HG03108 (cell line): Measurements from ENCODE around the gene OR5K2.

Experiments used
- ATAC-seq: cut with Tn5 transposase; IDR thresholded peaks from one replicate; pipeline ENCODE4 v1.9.1; 2021; ENCODE audit warnings: moderate library complexity; ENCODE audit not compliant: unreplicated experiment

Gene OR5K2

GRCh38 chr3:98522544-98523281 lies 25.2 kb downstream of the OR5K2 start, which contains the start of gene CLDND1:
Gene CLDND1, minus strand, starts transcription at chr3:98522902. Its CDS starts 1,478 bp downstream, at chr3:98521424.
- ATAC-seq = peak; percentile 79

- no peak for ATAC-seq
Observed at GRCh38 chr3:98525494-98525893, 28.0 kb downstream of the OR5K2 start.

GRCh38 chr3:98528474-98529346 lies 31.2 kb downstream of the OR5K2 start:
- no peak for ATAC-seq

DNA sequence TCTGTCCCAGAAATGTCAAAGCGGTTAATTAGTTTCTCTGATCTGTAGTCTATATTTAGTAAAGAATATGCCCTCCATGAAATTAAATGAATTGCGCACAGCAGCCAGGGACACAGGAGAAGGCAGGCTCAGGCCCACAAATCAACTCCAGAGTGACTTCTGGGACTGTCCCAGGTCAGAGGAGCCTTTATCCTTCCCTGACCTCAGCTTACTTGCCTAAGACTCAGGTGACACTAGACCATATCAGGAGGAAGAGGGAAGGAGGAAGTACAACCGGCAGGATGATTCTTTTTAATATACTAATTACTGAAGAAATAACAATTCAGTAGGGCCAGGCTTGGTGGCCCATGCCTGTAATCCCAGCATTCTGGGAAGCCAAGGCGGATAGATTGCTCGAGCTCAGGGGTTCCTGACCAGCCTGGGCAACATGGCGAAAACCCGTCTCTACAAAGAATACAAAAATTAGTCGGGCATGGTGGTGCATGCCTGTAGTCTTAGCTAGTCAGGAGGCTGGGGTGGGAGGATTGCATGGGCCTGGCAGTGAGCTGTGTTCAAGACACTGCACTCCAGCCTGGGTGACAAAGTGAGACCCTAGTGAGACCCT lies 32.5 kb downstream of the OR5K2 start:
- no peak for ATAC-seq

DNA sequence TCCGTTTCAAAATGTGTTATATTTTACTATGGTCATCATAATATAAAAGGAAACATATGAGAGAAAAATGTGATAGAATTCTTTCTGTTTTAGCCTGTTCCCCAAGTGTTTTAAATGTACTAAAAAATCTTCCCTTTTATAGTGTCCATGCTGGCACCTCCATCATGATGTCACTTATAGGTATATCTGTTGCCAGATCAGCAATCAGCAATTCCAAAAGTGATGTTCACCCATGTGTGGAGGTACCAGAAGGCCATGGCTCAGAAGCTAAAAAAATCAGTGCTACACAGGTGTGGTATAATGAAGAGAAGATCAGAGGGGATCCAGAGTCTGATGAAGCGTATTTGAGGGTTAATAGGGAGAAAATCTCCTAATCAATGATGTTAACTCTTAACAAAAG lies 33.2 kb downstream of the OR5K2 start:
- no peak for ATAC-seq

- peak; percentile 29 for ATAC-seq
Observed at GRCh38 chr3:98531622-98532274, 34.3 kb downstream of the OR5K2 start, which contains the start of gene GPR15. Gene GPR15, plus strand, starts transcription at chr3:98531978. Its CDS starts 56 bp downstream, at chr3:98532034.

DNA sequence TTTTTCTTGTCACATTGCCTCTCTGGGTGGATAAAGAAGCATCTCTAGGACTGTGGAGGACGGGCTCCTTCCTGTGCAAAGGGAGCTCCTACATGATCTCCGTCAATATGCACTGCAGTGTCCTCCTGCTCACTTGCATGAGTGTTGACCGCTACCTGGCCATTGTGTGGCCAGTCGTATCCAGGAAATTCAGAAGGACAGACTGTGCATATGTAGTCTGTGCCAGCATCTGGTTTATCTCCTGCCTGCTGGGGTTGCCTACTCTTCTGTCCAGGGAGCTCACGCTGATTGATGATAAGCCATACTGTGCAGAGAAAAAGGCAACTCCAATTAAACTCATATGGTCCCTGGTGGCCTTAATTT lies 34.8 kb downstream of the OR5K2 start:
- no peak for ATAC-seq

DNA sequence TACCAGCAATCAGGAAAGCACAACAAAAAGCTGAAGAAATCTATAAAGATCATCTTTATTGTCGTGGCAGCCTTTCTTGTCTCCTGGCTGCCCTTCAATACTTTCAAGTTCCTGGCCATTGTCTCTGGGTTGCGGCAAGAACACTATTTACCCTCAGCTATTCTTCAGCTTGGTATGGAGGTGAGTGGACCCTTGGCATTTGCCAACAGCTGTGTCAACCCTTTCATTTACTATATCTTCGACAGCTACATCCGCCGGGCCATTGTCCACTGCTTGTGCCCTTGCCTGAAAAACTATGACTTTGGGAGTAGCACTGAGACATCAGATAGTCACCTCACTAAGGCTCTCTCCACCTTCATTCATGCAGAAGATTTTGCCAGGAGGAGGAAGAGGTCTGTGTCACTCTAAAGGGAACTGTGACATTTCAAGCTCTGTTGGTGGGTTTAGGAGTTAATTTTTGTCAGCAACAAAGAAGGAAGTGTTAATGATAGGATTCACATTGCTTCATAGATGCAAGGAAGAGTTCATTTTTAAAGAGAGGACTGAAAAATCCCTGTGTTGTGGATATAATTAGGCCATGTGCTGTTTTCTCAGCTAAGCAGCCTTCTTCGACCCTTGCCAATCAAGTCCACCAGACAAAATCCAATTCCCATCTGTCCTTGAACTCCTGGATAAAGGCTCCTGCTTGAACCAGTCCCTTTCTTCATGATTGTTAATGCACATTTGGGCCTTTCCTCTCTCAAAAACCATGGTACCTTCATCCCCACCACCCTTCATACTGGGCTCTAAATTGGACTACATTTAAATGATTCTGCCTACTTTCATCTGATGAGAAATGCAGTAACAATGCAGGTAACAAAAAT lies 35.5 kb downstream of the OR5K2 start:
- no peak for ATAC-seq

- ATAC-seq = no peak
Observed at GRCh38 chr3:98534168-98534567, 36.7 kb downstream of the OR5K2 start.

DNA sequence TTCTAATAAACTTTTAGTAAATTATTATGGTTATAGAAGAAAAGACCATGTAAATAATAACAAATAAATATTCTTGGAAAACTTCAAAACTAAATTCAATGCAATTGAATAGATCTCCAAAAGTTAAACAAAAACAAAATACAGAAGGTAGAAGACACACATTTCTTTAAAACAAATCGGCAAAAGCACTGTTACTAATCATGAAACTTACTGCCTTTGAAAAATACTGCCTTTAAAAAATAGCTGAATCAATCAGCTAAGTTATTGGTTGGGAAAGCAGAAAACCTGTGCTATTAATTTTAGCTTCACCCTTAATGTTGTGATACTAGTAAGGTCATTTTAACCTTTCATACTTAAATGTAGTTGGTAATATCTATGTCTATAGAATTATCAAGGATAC lies 37.3 kb downstream of the OR5K2 start:
- no peak for ATAC-seq

DNA sequence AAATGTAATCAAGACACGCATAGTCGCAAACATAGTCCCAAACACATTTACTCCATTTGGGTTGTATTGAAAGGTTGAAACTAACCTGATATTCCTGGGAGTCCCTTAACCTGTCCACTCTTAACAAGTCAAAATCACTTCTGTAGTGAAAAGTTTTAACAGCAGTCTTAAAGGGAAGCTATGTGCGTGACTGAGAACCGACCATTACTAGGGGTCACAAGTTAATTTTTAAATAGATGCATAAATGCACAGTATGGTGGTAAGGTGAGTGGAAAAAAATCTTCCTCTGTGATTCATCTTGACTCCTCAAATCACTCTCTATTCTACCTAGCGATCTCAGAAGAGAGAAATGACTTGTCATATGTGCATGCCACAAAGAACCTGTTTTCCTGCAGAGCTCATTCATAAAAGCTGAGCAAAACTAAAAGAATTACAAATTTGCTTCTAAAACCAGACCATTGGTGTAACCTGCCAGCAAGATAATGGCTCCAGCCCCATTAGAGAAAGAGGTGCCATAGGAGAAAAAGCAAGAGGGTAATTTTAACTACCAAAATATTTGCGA lies 39.1 kb downstream of the OR5K2 start:
- peak; percentile 76 for ATAC-seq

GRCh38 chr3:98540346-98540745 lies 42.9 kb downstream of the OR5K2 start:
- peak; percentile 39 for ATAC-seq

- no peak for ATAC-seq
Observed at GRCh38 chr3:98541695-98542094, 44.2 kb downstream of the OR5K2 start.

DNA sequence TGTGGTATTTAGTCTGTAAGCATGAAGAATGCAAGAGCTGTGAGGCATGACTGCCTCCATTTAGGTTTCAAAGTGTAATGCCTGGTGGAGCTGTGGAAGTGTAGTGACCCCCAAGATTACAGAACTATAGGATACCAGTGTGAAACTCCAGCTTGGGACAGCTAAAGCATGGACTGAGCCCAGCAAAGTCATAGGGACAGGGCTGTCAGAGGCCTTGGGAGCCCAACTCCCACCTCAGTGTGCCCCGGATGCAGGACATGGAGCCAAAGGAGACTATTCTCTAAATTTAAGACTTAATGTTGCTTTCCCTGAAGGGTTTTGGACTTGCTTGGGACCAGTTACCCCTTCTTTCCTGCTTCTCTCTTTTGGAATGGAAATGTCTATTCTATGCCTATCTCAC lies 45.1 kb downstream of the OR5K2 start:
- ATAC-seq = no peak

- no peak for ATAC-seq
Observed at GRCh38 chr3:98545940-98546339, 48.5 kb downstream of the OR5K2 start.
